HG02870 (cell line): ENCODE results near the gene NUP93.

ENCODE experiments used
- ATAC-seq: cut with Tn5 transposase; IDR thresholded peaks from one replicate; pipeline ENCODE4 v1.9.1; 2021; ENCODE audit warnings: mild to moderate bottlenecking, moderate library complexity; ENCODE audit not compliant: unreplicated experiment

NUP93 gene

GRCh38 chr16:56812884-56813283, 83.0 kb downstream of the NUP93 start:
- ATAC-seq: no peak

- ATAC-seq: no peak
Observed at GRCh38 chr16:56814537-56815432, 84.9 kb downstream of the NUP93 start.

- ATAC-seq: no peak
Observed at GRCh38 chr16:56815721-56816120, 85.8 kb downstream of the NUP93 start.

GRCh38 chr16:56817056-56817455, 87.1 kb downstream of the NUP93 start:
- ATAC-seq: no peak

- ATAC-seq: no peak
Observed at GRCh38 chr16:56817938-56818337, 88.0 kb downstream of the NUP93 start.

- ATAC-seq: no peak
Observed at GRCh38 chr16:56823081-56823733, 93.3 kb downstream of the NUP93 start.

- no peak for ATAC-seq
Observed at GRCh38 chr16:56824331-56824730, 94.4 kb downstream of the NUP93 start.

GRCh38 chr16:56824804-56825203, 94.9 kb downstream of the NUP93 start:
- no peak for ATAC-seq

GRCh38 chr16:56825826-56826225, 95.9 kb downstream of the NUP93 start:
- ATAC-seq: no peak

GRCh38 chr16:56828647-56829046, 98.7 kb downstream of the NUP93 start:
- ATAC-seq: no peak

- no peak for ATAC-seq
Observed at GRCh38 chr16:56830669-56831068, 100.7 kb downstream of the NUP93 start.

- no peak for ATAC-seq
Observed at GRCh38 chr16:56832768-56833167, 102.8 kb downstream of the NUP93 start.

GRCh38 chr16:56833243-56833970, 103.5 kb downstream of the NUP93 start:
- no peak for ATAC-seq

- no peak for ATAC-seq
Observed at GRCh38 chr16:56835320-56835719, 105.4 kb downstream of the NUP93 start.

- no peak for ATAC-seq
Observed at GRCh38 chr16:56836410-56837230, 106.7 kb downstream of the NUP93 start.

- ATAC-seq: no peak
Observed at GRCh38 chr16:56838622-56839337, 108.9 kb downstream of the NUP93 start.

GRCh38 chr16:56841233-56841632, 111.3 kb downstream of the NUP93 start:
- ATAC-seq: no peak

- ATAC-seq: no peak
Observed at GRCh38 chr16:56841659-56842058, 111.7 kb downstream of the NUP93 start.

- no peak for ATAC-seq
Observed at GRCh38 chr16:56842133-56842532, 112.2 kb downstream of the NUP93 start.

- no peak for ATAC-seq
Observed at GRCh38 chr16:56844056-56844455, 114.1 kb downstream of the NUP93 start.
